GM12878 (cell line): Measurements from ENCODE around the gene CCDC71. TPM values are rescaled to one million over a fixed set of nuclear protein-coding genes. Genes with fewer than 3 reads are reported as not detected.

Source experiments
- ATAC-seq: fragments of 200-7000 bp; cut with Tn5 transposase; 3 replicates; pipeline ENCODE4 v1.9.1; 2020; ENCODE audit warnings: mild to moderate bottlenecking, moderate library complexity
- BruUV-seq: library from RNA; stranded (reverse); fragments of 400-500 nt; replicated peaks from 2 replicates; lab custom pipeline; 2021; lab: Mats Ljungman, UMichigan
- CTCF ChIA-PET: fragments of 300-600 bp; sonication (Branson Sonifier 250); formaldehyde crosslinking; extraction: SDS; loops from one replicate; lab custom pipeline; 2021; ENCODE audit warnings: inconsistent platforms; lab: Yijun Ruan, JAX
- POLR2A ChIA-PET: fragments of 350-600 bp; formaldehyde crosslinking; extraction: SDS; loops from one replicate; lab custom pipeline; 2021; ENCODE audit warnings: inconsistent platforms; lab: Charles Lee
- RAD21 ChIA-PET: fragments of 300-600 bp; sonication (Branson Sonifier 250); formaldehyde crosslinking; loops from one replicate; lab custom pipeline; 2023; ENCODE audit warnings: antibody characterized with exemption; ENCODE audit not compliant: unreplicated experiment; lab: Charles Lee
- SMC1A ChIA-PET: fragments of 300-600 bp; sonication (Branson Sonifier 250); formaldehyde crosslinking; loops from one replicate; lab custom pipeline; 2023; ENCODE audit not compliant: unreplicated experiment, uncharacterized antibody; lab: Charles Lee
- DNase-seq: peaks from one replicate; pipeline ENCODE4 v3.0.0-alpha.2; 2011; ENCODE audit warnings: low read depth, low spot score
- FAIRE-seq: peaks from 3 replicates; lab custom pipeline; 2011; peaks lifted over from hg19 to GRCh38; lab: Jason Lieb, UNC
- H2AFZ ChIP-seq: 2 replicates; pipeline ENCODE4 v1.6.0; 2011; ENCODE audit warnings: low read depth, low read length, control low read depth; ENCODE audit not compliant: control insufficient read depth
- H3K27ac ChIP-seq: 2 replicates; pipeline ENCODE4 v1.5.1; 2011; ENCODE audit warnings: control low read depth; ENCODE audit not compliant: control insufficient read depth, insufficient read depth
- H3K27me3 ChIP-seq, 2 experiments: replicated peaks in 1 of 2; 2 replicates each; pipeline versions ENCODE4 v1.6.0 to v1.6.1; 2011; ENCODE audit warnings: low read length in 1 of 2; ENCODE audit not compliant: control insufficient read depth in 2 of 2, insufficient read depth in 2 of 2
- H3K36me3 ChIP-seq, 2 experiments: 2 replicates each; pipeline ENCODE4 v1.5.1; 2011; ENCODE audit warnings: low read length in 1 of 2; ENCODE audit not compliant: control insufficient read depth in 2 of 2, insufficient read depth in 2 of 2
- H3K4me1 ChIP-seq: 2 replicates; pipeline ENCODE4 v1.6.1; 2011; ENCODE audit warnings: mild to moderate bottlenecking, low read length, moderate library complexity, mixed read lengths; ENCODE audit not compliant: control insufficient read depth, insufficient read depth
- H3K4me2 ChIP-seq: 2 replicates; pipeline ENCODE4 v1.6.0; 2011; ENCODE audit warnings: control low read depth; ENCODE audit not compliant: control insufficient read depth, insufficient read depth
- H3K4me3 ChIP-seq: fragments of 200-600 bp; sonication (generic); 2 replicates; pipeline ENCODE4 v1.5.1; 2016
- H3K79me2 ChIP-seq: 2 replicates; pipeline ENCODE4 v1.6.0; 2011; ENCODE audit warnings: low read length; ENCODE audit not compliant: control insufficient read depth, insufficient read depth
- H3K9ac ChIP-seq: 2 replicates; pipeline ENCODE4 v1.8.0; 2011; ENCODE audit warnings: low read length, control low read depth, mixed read lengths; ENCODE audit not compliant: control insufficient read depth, insufficient read depth
- H3K9me3 ChIP-seq: replicated peaks from 3 replicates; pipeline ENCODE4 v1.5.1; 2011; ENCODE audit warnings: mild to moderate bottlenecking, low read length; ENCODE audit not compliant: control insufficient read depth, insufficient read depth
- H4K20me1 ChIP-seq: 2 replicates; pipeline ENCODE4 v1.6.0; 2011; ENCODE audit not compliant: control insufficient read depth, insufficient read depth
- CHD1 ChIP-seq: IDR thresholded peaks from 2 replicates; pipeline ENCODE4 v1.6.1; 2012; ENCODE audit warnings: low read depth, low read length, improper control_type of control experiment
- MYB ChIP-seq: fragments of 150-350 bp; IDR thresholded peaks from 2 replicates; pipeline ENCODE4 v1.6.1; 2014; ENCODE audit warnings: mild to moderate bottlenecking, low read depth, low read length, borderline replicate concordance
- NFYB ChIP-seq: IDR thresholded peaks from 2 replicates; pipeline ENCODE4 v1.6.1; 2011; ENCODE audit warnings: low read depth, mild to moderate bottlenecking, low read length, improper control_type of control experiment, moderate library complexity; ENCODE audit not compliant: insufficient read depth
- NRF1 ChIP-seq: conservative IDR thresholded peaks from 2 replicates; pipeline ENCODE4 v1.6.1; 2011; ENCODE audit warnings: mild to moderate bottlenecking, low read depth, low read length, improper control_type of control experiment
- POLR2AphosphoS5 ChIP-seq: IDR thresholded peaks from 2 replicates; pipeline ENCODE4 v1.6.1; 2011; ENCODE audit warnings: mild to moderate bottlenecking, low read length, inconsistent platforms
- RCOR1 ChIP-seq: conservative IDR thresholded peaks from 2 replicates; pipeline ENCODE4 v1.6.1; 2012; ENCODE audit warnings: low read depth, low read length, improper control_type of control experiment
- RFX5 ChIP-seq: IDR thresholded peaks from 2 replicates; pipeline ENCODE4 v1.6.1; 2011; ENCODE audit warnings: low read depth, low read length, improper control_type of control experiment
- SMAD5 ChIP-seq: IDR thresholded peaks from 2 replicates; pipeline ENCODE4 v1.6.1; 2016; ENCODE audit warnings: antibody characterized with exemption, low read depth
- YBX1 ChIP-seq: fragments of 450-650 bp; IDR thresholded peaks from 2 replicates; pipeline ENCODE4 v1.6.1; 2016; ENCODE audit warnings: antibody characterized with exemption
- YY1 ChIP-seq: IDR thresholded peaks from 2 replicates; pipeline ENCODE4 v1.6.1; 2011; ENCODE audit warnings: low read depth, mild to moderate bottlenecking, low read length
- WGBS: methylation state at CpG from one replicate; pipeline ENCODE4 v1.1.6; 2016; ENCODE audit warnings: low lambda C conversion rate; ENCODE audit not compliant: insufficient replicate concordance, insufficient coverage; ENCODE audit errors: missing lambda C conversion rate; 5-methylcytosine and 5-hydroxymethylcytosine counted together
- in situ Hi-C: fragments of 300-500 bp; cut with MboI; formaldehyde crosslinking; loops from 9 replicates; pipeline ENCODE4 v1.14.3; 2018; ENCODE audit warnings: mixed read lengths
- intact Hi-C: fragments of 100-400 bp; cut with micrococcal nuclease; formaldehyde crosslinking; loops from one replicate; pipeline ENCODE4 v1.14.2; 2022; ENCODE audit not compliant: unreplicated experiment
- polyA plus RNA-seq, 11 experiments: library from polyadenylated mRNA; depleted of rRNA in 4 of 11; unstranded in 6 of 11; stranded (reverse) in 5 of 11; fragments of >200 nt; fragmentation: Nextera tagmentation in 4 of 11; fragmentation: Illumina TruSeq in 1 of 11; extraction: Ambion mirVana in 4 of 11; extraction: Trizol in 1 of 11; gene quantifications; 1 replicate in 1 of 11; 2 replicates in 10 of 11; pipeline versions ENCODE4 v1.2.1 to v1.2.3, GENCODE V29; 2011 to 2016; ENCODE audit warnings: inconsistent platforms in 2 of 11, missing spikeins in 2 of 11, low read depth in 1 of 11
- total RNA-seq, 4 experiments: library from RNA; depleted of rRNA in 3 of 4; stranded (reverse); fragments of >200 nt in 3 of 4; fragmentation: Illumina TruSeq in 1 of 4; extraction: Trizol in 1 of 4; gene quantifications; 2 replicates each; pipeline versions ENCODE4 v1.2.1 to v1.2.3, GENCODE V29; 2013 to 2021
- TF ChIP-seq, protein P1 (sequence below): fragments of 450-650 bp; IDR thresholded peaks from 2 replicates; pipeline ENCODE4 v1.6.1; 2017; ENCODE audit warnings: borderline replicate concordance
- TF ChIP-seq, protein P2 (sequence below): fragments of 450-650 bp; IDR thresholded peaks from 2 replicates; pipeline ENCODE4 v1.6.1; 2017; ENCODE audit warnings: mild to moderate bottlenecking

Gene CCDC71
- total and polyA plus RNA-seq, 10 of the 15 experiments (the other 5 are each of a cell fraction or from before 2014, with no cell fraction given) = 0.20 to 38.0 (median 16.1) TPM

DNA sequence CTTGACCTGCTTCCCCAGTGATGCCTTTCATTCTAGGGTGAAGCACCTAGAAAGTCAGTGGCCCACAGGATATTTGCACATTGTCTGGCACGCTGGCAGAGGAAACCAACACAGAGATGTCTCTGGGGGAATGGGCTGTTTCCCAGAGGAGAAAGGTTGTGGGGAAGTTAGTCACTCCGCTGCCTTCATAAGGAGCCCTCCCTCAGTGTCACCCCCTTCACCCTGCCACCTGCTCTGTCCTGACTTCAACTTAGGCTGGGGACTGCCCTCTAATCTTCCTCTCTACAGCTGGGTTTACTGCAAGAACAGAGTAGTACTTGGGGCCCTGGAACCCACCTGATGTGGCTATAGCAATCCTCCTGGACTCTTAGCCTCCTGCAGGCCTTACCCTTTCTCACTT lies 10.9 kb upstream of the CCDC71 start:
- H3K9me3 ChIP-seq = no peaks in the 10 kb centered on the region
- H3K9ac ChIP-seq = no peak overlapping the region
- WGBS = 42% methylated on average over 2 of the region's 2 CpGs
- ChIA-PET SMC1A (interaction anchor here (0.5 kb wide), 1 partner anchor 439 kb away, joined by 3 read pairs; no protein-coding TSS in a partner anchor), CTCF (interaction anchor here (0.6 kb wide), 1 partner anchor 268 kb away, joined by 3 read pairs; no protein-coding TSS in a partner anchor), RAD21 (no interaction called here), POLR2A (no interaction called here)
- no peaks in the 10 kb centered on the region for H4K20me1 ChIP-seq
- DNase-seq (no peak), FAIRE-seq (no peak), ATAC-seq (no peak)
- TF ChIP-seq CHD1 (no peak), YY1 (no peak), MYB (no peak), POLR2AphosphoS5 (no peak), NRF1 (no peak), YBX1 (no peak), RCOR1 (no peak), NFYB (no peak), SMAD5 (no peak), RFX5 (no peak)
- TF ChIP-seq, protein P1, sequence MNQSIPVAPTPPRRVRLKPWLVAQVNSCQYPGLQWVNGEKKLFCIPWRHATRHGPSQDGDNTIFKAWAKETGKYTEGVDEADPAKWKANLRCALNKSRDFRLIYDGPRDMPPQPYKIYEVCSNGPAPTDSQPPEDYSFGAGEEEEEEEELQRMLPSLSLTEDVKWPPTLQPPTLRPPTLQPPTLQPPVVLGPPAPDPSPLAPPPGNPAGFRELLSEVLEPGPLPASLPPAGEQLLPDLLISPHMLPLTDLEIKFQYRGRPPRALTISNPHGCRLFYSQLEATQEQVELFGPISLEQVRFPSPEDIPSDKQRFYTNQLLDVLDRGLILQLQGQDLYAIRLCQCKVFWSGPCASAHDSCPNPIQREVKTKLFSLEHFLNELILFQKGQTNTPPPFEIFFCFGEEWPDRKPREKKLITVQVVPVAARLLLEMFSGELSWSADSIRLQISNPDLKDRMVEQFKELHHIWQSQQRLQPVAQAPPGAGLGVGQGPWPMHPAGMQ = no peak
- TF ChIP-seq, protein P2, sequence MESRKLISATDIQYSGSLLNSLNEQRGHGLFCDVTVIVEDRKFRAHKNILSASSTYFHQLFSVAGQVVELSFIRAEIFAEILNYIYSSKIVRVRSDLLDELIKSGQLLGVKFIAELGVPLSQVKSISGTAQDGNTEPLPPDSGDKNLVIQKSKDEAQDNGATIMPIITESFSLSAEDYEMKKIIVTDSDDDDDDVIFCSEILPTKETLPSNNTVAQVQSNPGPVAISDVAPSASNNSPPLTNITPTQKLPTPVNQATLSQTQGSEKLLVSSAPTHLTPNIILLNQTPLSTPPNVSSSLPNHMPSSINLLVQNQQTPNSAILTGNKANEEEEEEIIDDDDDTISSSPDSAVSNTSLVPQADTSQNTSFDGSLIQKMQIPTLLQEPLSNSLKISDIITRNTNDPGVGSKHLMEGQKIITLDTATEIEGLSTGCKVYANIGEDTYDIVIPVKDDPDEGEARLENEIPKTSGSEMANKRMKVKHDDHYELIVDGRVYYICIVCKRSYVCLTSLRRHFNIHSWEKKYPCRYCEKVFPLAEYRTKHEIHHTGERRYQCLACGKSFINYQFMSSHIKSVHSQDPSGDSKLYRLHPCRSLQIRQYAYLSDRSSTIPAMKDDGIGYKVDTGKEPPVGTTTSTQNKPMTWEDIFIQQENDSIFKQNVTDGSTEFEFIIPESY = no peak
- H3K27me3 ChIP-seq = no peaks in the 10 kb centered on the region
- no peak overlapping the region for H2AFZ ChIP-seq
- intact Hi-C loops (no loop called here), in situ Hi-C loops (no loop called here)
- H3K27ac ChIP-seq = no peak overlapping the region
- no peak overlapping the region for H3K4me3 ChIP-seq
- BruUV-seq = no TSS peak
- H3K36me3 ChIP-seq = no peaks in the 10 kb centered on the region
- H3K79me2 ChIP-seq = no peaks in the 10 kb centered on the region
- H3K4me2 ChIP-seq = no peak overlapping the region
- H3K4me1 ChIP-seq = no peaks in the 10 kb centered on the region
